Muscle of leg (tissue), 11 donors: ENCODE data around the gene CHURC1. TPM values are rescaled to one million over a fixed set of nuclear protein-coding genes. Genes with fewer than 3 reads are reported as not detected.
A peak's percentile ranks its signal among the peaks of the same experiment; 100 is the strongest.

Source experiments
- DNase-seq: peaks from one replicate; pipeline ENCODE4 v3.0.0; 2013
- H3K27ac ChIP-seq: one replicate; pipeline ENCODE4 v1.5.1; 2013; ENCODE audit warnings: mild to moderate bottlenecking, low read length, control low read depth
- H3K27me3 ChIP-seq: one replicate; pipeline ENCODE4 v1.6.1; 2013; ENCODE audit warnings: low read length; ENCODE audit not compliant: control insufficient read depth, insufficient read depth
- H3K36me3 ChIP-seq: one replicate; pipeline ENCODE4 v1.6.1; 2013; ENCODE audit warnings: low read length; ENCODE audit not compliant: control insufficient read depth, insufficient read depth
- H3K4me1 ChIP-seq: one replicate; pipeline ENCODE4 v1.6.1; 2013; ENCODE audit warnings: low read length; ENCODE audit not compliant: control insufficient read depth, insufficient read depth
- H3K4me3 ChIP-seq: one replicate; pipeline ENCODE4 v1.5.1; 2013; ENCODE audit warnings: low read length, control low read depth
- H3K9me3 ChIP-seq: replicated peaks from 2 replicates; pipeline ENCODE4 v1.6.1; 2013; ENCODE audit warnings: low read depth, low read length; ENCODE audit not compliant: control insufficient read depth
- WGBS: methylation state at CpG from one replicate; pipeline ENCODE4 v1.1.5; 2013; ENCODE audit warnings: missing lambda C conversion rate; ENCODE audit not compliant: insufficient coverage; 5-methylcytosine and 5-hydroxymethylcytosine counted together
- polyA plus RNA-seq, 8 donors: library from polyadenylated mRNA; unstranded; fragments of 120-200 nt; gene quantifications; one replicate each; pipeline versions ENCODE4 v1.2.1 to v1.2.3, GENCODE V29; 2013; ENCODE audit warnings: inconsistent platforms in 1 of 8, low replicate concordance in 1 of 8; ENCODE audit not compliant: insufficient read length in 8 of 8, insufficient read depth in 1 of 8
- total RNA-seq: library from RNA; stranded (reverse); fragments of 120-200 nt; gene quantifications from one replicate; pipeline ENCODE4 v1.2.4, GENCODE V29; 2013

CHURC1 gene
- total and polyA plus RNA-seq, 9 donors, result 37.7 to 46.7 (median 40.1) TPM

DNA sequence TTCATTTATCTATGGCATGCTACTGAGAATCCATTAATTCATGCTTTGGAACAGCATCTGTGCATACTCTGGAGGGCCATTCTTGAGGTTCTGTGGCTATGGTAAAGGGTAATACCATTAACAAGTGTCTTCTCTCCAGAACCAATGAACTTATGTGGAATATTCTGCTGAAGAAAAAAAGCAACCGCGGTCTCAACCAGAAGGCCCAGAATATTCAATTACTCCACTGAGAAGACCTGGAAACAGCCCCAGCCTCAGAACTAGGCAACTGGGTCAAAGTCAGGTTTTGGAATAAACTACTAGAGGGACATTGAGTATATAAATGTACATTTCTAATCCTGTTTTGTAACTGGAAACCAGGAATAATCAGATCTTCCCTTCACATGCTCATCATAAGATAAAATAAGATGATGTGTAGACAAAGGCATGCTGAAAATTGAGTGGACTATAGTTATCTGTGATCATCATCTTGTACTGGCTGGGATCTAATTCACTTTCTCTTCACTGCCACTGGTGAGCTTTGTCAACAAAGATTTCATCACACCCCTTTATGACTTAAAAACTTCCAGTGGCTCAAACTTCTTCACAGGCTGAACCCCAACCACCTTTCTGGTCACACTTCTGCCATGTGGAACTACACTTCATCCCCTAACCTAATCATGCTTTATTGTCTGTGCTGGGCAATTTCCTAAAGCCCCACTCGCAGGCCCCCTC is 40.6 kb upstream of the CHURC1 start:
- Histone ChIP-seq H3K36me3 (no peaks in the 10 kb centered on the region), H3K4me1 (no peaks in the 10 kb centered on the region), H3K27me3 (peaks cover 15% of the 10 kb centered on the region), H3K27ac (no peak overlapping the region), H3K9me3 (no peaks in the 10 kb centered on the region), H3K4me3 (no peak overlapping the region)
- WGBS, result 78% methylated on average over 1 of the region's 3 CpGs
- no peak for DNase-seq

DNA sequence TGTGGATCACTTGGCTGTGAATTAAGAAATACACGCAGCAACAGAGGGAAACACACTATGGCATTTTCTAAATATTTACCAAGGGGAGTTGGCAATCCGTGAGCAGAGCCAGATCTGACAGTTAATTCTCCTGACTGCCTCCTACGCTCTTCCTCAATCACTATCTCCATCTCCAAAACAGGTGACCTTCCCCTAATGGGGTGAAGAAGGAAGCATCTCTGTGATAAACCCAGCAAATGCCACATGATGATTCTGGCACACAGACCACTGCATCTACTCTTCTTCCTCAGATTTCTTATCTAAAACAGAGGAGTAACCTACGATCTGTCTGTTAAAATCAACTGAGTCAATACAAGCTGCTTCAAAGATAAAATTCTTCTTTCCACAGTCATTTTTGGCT is 38.9 kb upstream of the CHURC1 start:
- Histone ChIP-seq H3K4me1 (peaks cover 9% of the 10 kb centered on the region), H3K4me3 (no peak overlapping the region)
- no peak for DNase-seq

DNA sequence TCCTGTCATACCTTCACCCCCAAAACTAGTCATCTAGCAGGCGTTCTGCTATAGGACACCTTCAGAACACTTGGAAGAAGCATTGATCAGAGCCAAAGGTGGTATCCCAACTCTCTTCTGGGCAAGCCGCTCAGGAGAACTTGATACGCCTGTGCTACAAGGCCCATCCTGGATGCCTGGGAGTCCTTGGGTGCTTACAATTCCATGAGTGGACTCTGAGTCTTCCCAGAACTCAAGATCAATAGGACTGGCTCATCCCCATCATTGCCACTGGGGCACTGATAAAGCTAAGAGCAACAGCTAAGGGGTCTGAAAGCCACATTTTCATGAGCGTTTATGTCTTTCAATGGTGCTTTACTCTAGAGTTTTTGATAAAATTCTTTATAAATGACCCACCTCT is 36.4 kb upstream of the CHURC1 start:
- 93% methylated on average over 2 of the region's 4 CpGs for WGBS
- H3K36me3 ChIP-seq, result no peaks in the 10 kb centered on the region
- peaks cover 14% of the 10 kb centered on the region for H3K4me1 ChIP-seq
- H3K4me3 ChIP-seq, result peak overlapping the region; percentile 14
- H3K27ac ChIP-seq, result peak overlapping the region; percentile 74
- H3K27me3 ChIP-seq, result peaks cover 47% of the 10 kb centered on the region
- H3K9me3 ChIP-seq, result no peaks in the 10 kb centered on the region
- DNase-seq, result peak; percentile 64

More for the DNA sequence above, 38.9 kb upstream of the CHURC1 start:
- H3K36me3 ChIP-seq, result no peaks in the 10 kb centered on the region
- 25% methylated on average over 1 of the region's 4 CpGs for WGBS
- H3K9me3 ChIP-seq, result no peaks in the 10 kb centered on the region
- peaks cover 30% of the 10 kb centered on the region for H3K27me3 ChIP-seq
- no peak overlapping the region for H3K27ac ChIP-seq

DNA sequence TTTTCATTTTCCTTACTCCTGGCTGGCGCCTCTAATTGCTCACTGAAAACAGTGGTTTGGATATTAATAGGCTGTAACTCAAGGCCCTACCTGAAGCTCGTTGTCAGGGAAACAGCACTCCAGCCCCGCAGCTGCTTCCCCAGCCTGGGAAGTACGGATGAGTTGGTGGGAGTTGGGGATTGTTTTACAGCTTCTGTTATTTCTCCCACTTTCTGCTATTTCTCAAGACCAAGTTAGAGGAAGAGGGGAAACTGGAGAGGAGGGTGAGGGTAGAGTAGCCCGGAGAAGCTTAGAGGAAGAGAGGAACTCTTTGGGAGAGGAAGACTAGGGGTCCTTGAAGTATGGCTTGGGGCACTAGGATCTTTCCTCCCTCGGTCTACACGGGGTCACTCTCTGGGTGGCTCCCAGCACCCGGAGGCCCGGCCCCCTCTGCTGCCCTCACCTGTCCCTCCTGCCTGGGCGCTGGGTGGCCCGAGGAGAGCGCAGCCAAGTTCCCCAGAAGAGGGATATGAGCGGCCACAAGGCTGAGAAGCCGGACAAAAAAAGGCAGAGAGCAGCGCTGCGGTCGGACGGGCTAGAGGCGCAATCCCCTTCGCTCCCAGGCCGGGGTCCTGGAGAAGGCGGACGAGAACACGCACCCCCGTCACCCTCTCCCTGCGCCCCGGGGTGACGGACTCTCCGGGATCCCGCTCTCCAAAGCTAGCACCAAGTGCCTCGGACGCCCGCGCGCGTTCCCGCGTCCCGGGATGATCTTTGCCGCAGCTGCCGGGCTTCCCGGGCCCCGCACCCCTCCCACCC is 35.2 kb upstream of the CHURC1 start:
- Histone ChIP-seq H3K27me3 (peaks cover 50% of the 10 kb centered on the region), H3K27ac (peak overlapping the region; percentile 74), H3K4me1 (peaks cover 14% of the 10 kb centered on the region), H3K36me3 (no peaks in the 10 kb centered on the region), H3K4me3 (peak overlapping the region; percentile 57), H3K9me3 (no peaks in the 10 kb centered on the region)
- peak; percentile 14 for DNase-seq
- WGBS, result under 1% methylated on average over 36 of the region's 43 CpGs

DNA sequence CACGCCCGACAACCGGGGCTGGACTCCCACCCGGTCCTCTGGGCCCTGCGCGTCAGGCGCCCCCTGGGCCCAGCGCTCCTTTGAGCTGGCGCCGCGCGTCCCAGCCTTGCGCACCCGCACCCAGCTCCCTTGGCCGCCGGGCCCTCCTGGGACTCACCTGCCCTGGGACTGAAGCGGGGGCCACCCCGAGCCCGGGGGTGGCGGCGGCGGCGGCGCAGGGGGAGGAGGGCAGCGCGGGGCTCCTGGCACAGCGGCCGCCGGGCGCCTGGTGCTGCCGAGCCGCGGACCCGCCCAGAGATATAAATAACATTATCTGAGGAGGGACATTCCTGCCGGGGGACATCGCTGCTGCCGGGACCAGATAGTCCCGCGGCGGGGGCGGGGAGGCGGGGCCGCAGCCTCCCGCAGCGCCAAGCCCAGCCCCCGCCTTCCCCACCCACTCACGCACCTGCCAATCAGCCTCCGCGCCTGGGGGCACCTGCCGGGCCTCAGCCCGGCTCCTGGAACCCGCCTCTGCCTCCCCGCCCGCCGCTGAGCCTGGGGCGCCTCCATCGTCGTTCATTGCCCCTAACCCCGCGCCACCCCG is 34.5 kb upstream of the CHURC1 start, which contains the start of gene SPTB:
Gene SPTB (minus strand): TSS at position 273 of the 586 bp plus-strand sequence. CDS start 56,813 bp downstream, outside the sequence.
- Histone ChIP-seq H3K36me3 (no peaks in the 10 kb centered on the region), H3K4me3 (peak within 1 kb of the TSS; percentile 57), H3K9me3 (no peaks in the 10 kb centered on the region), H3K27me3 (peaks cover 51% of the 10 kb centered on the region), H3K4me1 (peaks cover 14% of the 10 kb centered on the region), H3K27ac (peak within 1 kb of the TSS; percentile 74)
- WGBS, result under 1% methylated on average over 57 of the region's 61 CpGs
- peak; percentile 67 for DNase-seq

DNA sequence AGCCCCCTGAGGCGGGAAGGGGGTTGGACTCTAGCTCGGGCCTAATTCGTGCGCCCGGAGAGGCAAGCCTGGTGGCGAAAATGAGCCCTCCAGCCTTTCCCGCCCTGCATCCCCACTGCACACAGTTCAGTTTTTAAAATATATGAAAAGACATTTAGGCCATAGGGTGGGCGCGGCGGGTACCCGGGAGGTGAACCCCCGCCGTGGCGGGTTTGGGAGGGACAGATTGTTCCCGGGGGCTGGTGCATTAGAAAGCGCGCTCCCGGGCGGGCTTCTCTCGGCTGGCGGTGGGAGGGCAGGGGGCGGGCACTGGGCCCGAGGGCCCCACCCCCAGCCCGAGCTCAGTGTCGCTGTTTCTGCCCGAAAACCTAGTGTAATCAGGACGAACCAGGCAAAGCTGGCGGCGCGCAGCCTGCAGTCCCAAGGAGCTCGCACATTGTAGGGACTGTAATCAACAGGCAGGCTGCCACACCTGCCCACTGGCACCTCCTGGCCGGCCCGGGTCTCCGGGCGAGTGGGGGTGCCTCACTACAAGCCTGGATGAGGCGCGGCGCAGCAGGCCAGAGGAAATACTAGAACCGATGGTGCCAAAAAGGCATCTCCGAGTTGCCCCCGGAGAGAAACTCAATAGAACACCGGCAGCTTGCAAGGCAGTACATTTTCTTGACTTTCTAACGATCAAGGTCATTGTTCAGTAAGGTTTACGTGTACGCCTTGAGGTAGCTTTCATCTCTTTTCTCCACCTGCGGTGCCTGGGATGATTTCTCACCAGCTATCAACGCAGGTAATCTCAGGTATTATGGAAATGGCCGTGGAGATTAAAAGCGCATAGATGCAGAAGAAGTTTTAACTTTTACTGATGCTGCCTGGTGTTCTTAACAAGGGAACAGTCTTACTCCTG is 33.8 kb upstream of the CHURC1 start:
- H3K36me3 ChIP-seq, result no peaks in the 10 kb centered on the region
- peak overlapping the region; percentile 57 for H3K4me3 ChIP-seq
- no peaks in the 10 kb centered on the region for H3K9me3 ChIP-seq
- H3K4me1 ChIP-seq, result peaks cover 14% of the 10 kb centered on the region
- DNase-seq, result peak; percentile 42
- peaks cover 51% of the 10 kb centered on the region for H3K27me3 ChIP-seq
- WGBS, result 2% methylated on average over 37 of the region's 49 CpGs
- H3K27ac ChIP-seq, result peak overlapping the region; percentile 57

DNA sequence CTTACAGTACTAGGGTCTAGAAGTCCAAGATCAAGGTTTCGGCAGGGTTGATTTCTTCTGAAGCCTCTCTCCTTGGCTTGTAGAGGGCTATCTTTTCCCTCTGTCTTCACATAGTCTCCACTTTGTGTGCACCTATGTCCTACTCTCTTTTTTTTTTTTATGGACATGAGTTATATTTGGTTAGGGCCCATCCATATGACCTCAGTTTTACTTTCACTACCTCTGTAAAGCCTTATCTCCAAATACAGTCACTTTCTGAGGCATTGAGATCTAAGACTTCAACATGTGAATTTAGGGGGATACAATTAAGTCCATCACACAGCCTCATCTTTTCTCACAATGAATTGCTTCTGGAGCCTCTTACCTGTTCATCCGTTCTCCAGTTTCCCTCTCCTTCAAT is 28.7 kb upstream of the CHURC1 start:
- H3K27ac ChIP-seq, result no peak overlapping the region
- peaks cover 3% of the 10 kb centered on the region for H3K4me1 ChIP-seq
- no peaks in the 10 kb centered on the region for H3K9me3 ChIP-seq
- no peaks in the 10 kb centered on the region for H3K36me3 ChIP-seq
- peaks cover 21% of the 10 kb centered on the region for H3K27me3 ChIP-seq
- H3K4me3 ChIP-seq, result no peak overlapping the region
- WGBS, result 100% methylated on average over 1 of the region's 2 CpGs
- DNase-seq, result no peak

DNA sequence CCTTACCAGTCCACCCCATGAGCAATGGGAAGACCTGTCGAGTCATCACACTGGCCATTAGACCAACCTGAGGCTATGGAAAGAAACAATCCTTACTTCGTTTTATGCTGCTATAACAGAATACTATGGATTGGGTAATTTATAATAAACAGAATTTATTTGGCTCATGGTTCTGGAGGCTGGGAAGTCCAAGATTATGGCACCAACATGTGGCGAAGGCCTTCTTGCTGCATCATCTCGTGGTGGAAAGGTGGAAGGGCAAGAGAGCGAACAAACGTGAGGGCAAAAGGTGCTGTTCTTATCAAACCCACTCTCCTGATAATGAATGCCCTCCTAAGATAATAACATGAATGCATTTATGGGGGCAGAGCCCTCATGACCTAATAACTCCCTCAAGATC is 24.9 kb upstream of the CHURC1 start:
- H3K27me3 ChIP-seq, result peaks cover 2% of the 10 kb centered on the region
- H3K9me3 ChIP-seq, result no peaks in the 10 kb centered on the region
- H3K27ac ChIP-seq, result no peak overlapping the region
- no peak overlapping the region for H3K4me3 ChIP-seq
- H3K36me3 ChIP-seq, result no peaks in the 10 kb centered on the region
- H3K4me1 ChIP-seq, result no peaks in the 10 kb centered on the region
- no peak for DNase-seq
- WGBS, result no CpG with 5 or more reads among the region's 6 CpGs

DNA sequence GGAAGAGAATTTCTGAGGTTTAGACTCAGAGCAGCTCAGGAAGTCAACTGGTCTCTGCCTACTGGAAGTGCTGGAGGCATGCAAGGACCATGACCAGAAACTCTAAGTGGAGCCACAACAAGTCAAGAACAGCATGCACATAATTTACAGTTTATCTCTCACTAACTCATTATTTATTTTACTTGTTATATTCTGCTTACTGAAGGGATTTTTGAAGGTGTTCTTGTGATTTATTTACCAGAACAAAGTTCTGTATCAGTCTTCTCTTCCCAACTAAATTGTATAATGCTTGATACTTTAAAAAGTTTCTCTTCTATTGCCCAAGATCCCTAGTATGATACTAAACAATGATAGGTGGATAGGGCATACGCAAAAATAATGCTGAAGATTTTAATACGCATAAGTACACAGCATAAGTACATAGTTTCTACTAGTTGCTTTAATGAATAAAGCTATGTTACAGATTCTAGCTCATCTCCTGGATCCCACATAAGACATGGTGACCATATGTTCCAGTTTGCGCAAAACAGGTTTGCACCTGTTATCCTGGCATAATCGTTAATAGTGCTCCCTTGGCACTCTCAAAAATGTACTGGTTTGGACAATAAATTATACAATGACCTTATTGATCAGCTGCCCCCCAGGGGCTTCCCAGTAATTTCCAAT is 22.9 kb upstream of the CHURC1 start:
- Histone ChIP-seq H3K36me3 (no peaks in the 10 kb centered on the region), H3K9me3 (no peaks in the 10 kb centered on the region), H3K27me3 (peaks cover 2% of the 10 kb centered on the region), H3K4me3 (no peak overlapping the region), H3K27ac (no peak overlapping the region), H3K4me1 (no peaks in the 10 kb centered on the region)
- WGBS, result 60% methylated on average over 1 of the region's 4 CpGs
- no peak for DNase-seq
